ENCODE measurements around the gene ST3GAL3. TPM values are rescaled to one million over a fixed set of nuclear protein-coding genes. Genes with fewer than 3 reads are reported as not detected.
"Not testable (repeated sequence)": the region's sequence is repeated elsewhere in the genome, so short reads cannot be mapped to it uniquely, and the experiment has no call there.

ST3GAL3 gene
- total RNA-seq, 1 donor, result 16.8 TPM

DNA sequence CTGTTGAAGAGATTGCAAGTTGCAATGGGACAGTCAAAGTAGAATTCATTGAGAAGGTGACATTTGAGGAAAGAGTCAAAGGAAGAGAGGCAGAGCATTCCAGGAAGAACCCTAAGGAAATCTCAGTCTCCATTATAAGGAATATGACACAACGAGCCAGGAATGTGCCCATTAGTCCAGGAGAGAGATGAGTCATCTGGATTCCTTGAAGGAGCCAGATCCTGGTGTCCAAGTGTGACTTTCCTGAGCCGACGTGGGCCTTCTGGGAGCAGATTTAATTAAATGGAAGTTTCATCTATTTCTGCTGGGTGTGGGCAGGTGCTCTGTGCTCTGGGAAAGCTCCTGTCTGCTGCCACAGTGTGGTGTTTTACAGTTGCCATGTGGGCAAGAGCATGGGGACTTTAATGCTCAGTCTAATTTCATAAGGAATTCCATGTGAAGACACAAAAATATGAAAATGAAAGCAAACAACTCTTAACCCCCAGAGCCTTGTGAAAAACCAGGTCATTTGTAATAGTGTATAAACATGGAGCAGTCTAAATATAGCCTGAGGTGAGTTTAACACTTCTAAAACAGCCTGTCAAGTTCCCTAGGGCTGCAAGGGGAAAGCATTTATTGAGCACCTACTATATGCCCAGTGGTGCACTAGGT lies 114.8 kb downstream of the ST3GAL3 start:
- DNase-seq (ENCODE audit: low read depth), result peak; percentile 88
- TF ChIP-seq, protein P1, sequence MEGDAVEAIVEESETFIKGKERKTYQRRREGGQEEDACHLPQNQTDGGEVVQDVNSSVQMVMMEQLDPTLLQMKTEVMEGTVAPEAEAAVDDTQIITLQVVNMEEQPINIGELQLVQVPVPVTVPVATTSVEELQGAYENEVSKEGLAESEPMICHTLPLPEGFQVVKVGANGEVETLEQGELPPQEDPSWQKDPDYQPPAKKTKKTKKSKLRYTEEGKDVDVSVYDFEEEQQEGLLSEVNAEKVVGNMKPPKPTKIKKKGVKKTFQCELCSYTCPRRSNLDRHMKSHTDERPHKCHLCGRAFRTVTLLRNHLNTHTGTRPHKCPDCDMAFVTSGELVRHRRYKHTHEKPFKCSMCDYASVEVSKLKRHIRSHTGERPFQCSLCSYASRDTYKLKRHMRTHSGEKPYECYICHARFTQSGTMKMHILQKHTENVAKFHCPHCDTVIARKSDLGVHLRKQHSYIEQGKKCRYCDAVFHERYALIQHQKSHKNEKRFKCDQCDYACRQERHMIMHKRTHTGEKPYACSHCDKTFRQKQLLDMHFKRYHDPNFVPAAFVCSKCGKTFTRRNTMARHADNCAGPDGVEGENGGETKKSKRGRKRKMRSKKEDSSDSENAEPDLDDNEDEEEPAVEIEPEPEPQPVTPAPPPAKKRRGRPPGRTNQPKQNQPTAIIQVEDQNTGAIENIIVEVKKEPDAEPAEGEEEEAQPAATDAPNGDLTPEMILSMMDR (IDR thresholded peaks at IDR 0.05; ENCODE audit: insufficient read depth, low read depth, low read length), result no peak
- H3K4me3 ChIP-seq (ENCODE audit: low read depth, low read length), result peak overlapping the region; percentile 1

DNA sequence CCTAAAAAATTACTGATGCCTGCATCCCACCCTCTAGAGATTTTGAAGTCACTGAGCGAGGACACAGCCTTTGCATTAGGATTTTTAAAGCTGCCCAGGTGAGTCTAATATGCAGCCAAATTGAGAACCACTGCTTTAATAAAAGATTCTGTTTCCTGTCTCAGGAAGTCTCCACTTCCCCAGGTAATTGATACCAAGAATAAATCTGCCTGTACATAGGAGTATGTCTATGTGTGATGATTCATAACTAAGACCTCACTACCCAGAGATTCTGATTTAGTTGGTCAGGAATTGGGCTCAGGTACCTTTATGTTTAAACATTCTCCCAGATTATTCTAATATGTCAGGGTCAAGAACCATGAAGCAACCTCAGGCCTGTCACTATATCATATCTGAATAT lies 117.5 kb downstream of the ST3GAL3 start:
- no peak overlapping the region for H3K4me3 ChIP-seq (ENCODE audit: low read depth, low read length)
- no peak for DNase-seq (ENCODE audit: low read depth)
- TF ChIP-seq, protein P1 (IDR thresholded peaks at IDR 0.05; ENCODE audit: insufficient read depth, low read depth, low read length), result no peak

DNA sequence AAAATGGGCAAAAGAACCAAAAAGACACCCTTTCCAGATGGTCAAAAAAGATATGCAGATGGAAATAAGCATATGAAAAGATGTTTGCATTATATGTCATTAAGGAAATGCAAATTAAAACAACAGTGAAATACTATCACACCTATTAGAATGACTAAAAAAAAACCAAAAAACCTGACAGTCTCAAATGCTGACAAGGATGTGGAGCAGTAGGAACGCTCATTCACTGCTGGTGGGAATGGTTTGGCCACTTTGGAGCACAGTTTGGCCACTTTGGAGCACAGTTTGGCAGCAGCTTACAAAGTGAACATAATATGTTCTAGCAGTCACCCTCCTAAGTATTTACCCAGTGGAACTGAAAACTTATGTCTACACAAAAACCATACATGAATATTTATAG lies 121.2 kb downstream of the ST3GAL3 start:
- TF ChIP-seq, protein P1 (IDR thresholded peaks at IDR 0.05; ENCODE audit: insufficient read depth, low read depth, low read length), result no peak
- DNase-seq (ENCODE audit: low read depth), result no peak
- H3K4me3 ChIP-seq (ENCODE audit: low read depth, low read length), result no peak overlapping the region

DNA sequence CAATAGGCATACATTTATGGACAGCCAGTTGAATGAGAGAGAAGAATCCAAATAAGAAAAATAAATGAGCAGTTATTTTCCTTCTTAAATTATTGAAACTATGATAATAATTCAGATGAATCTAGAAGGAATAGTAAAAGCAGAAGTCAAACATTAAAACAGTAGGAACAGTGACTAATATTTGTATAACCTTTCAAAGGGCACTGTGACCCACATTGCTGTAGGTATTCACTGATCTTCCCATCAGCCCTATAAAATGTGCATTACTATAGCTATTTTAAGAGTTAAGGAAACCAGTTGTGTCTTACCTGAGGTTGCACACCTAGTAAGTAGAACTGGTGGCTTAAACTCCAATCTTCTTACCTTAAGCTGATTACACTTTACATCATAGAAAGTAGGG lies 123.5 kb downstream of the ST3GAL3 start:
- DNase-seq (ENCODE audit: low read depth), result no peak
- H3K4me3 ChIP-seq (ENCODE audit: low read depth, low read length), result no peak overlapping the region
- TF ChIP-seq, protein P1 (IDR thresholded peaks at IDR 0.05; ENCODE audit: insufficient read depth, low read depth, low read length), result no peak

DNA sequence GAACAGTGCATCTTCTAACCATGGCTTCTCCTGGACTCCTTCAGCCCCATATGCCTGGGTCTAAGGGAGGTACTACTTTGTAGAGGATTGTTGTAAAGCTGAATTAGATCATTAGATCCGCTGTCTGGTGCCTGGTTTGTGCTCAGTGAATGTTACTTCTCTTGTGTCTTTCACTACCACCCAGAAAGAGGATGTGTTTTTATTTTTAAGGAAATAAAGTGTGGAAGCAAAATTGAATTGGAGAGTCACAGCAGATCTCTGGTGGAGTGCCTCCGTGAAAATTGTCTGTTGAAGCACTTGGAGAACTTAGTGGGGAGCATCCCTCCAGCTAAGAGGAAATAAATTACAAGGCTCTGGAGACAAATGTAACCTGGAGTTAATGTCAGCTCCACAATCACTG lies 124.5 kb downstream of the ST3GAL3 start:
- TF ChIP-seq, protein P1 (IDR thresholded peaks at IDR 0.05; ENCODE audit: insufficient read depth, low read depth, low read length), result no peak
- no peak overlapping the region for H3K4me3 ChIP-seq (ENCODE audit: low read depth, low read length)
- DNase-seq (ENCODE audit: low read depth), result no peak

DNA sequence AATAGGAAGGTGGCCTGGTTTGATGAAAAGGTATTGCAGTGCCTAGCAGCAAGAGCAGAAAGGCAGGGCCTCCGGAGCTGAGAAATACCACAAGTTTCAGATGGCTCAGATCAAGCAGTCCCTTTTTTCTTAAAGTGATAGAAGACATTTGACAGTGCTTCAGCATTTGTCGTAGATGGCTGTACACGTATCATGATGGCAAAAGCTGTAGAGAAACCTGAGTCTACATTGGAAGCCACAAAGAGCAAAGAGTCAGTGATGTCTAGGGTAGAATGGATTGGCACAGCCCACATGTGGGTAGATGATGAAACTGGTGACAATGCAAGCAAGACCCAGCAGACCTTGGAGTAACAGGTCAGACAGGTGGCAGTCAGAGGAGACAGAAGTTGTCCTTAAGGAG lies 124.9 kb downstream of the ST3GAL3 start:
- TF ChIP-seq, protein P1 (IDR thresholded peaks at IDR 0.05; ENCODE audit: insufficient read depth, low read depth, low read length), result no peak
- DNase-seq (ENCODE audit: low read depth), result no peak
- H3K4me3 ChIP-seq (ENCODE audit: low read depth, low read length), result no peak overlapping the region

DNA sequence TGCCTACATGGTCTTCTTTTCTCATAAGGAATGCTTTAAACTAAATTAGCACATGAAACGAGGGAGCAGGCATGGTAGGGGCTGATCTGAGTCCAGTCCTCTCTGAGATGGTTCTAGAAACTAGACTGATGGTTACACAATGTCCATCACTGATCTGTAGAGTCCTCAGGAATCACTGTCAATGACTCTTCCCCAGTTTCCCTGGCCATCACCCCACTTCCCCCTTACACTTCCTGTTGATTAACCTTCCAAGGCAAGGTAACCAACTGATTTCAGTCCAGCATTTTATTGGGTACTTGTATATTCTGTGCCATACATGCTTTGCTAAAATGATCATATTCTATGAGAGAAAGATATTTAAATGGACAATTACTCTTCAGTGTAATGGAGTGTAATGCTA lies 125.7 kb downstream of the ST3GAL3 start:
- DNase-seq (ENCODE audit: low read depth), result no peak
- H3K4me3 ChIP-seq (ENCODE audit: low read depth, low read length), result no peak overlapping the region
- TF ChIP-seq, protein P1 (IDR thresholded peaks at IDR 0.05; ENCODE audit: insufficient read depth, low read depth, low read length), result no peak

DNA sequence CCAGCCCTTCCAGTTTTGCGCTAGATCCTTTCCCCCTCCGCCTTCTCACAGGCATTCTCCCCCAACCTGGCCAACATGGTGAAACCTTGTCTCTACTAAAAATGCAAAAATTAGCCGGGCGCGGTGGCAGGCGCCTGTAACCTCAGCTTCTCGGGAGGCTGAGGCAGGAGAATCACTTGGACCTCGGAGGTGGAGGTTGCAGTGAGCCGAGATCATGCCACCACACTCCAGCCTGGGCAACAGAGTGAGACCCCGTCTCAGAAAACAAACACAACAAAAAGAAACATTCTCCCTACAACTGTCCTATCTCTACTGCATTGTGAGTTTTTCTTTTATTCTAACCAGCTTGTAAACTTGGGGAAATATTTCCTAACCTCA lies 126.6 kb downstream of the ST3GAL3 start:
- not testable (repeated sequence) for DNase-seq (ENCODE audit: low read depth); H3K4me3 ChIP-seq (ENCODE audit: low read depth, low read length)

Data from fibroblast of villous mesenchyme (primary cell).